ENCODE data around the gene RELN.

Gene RELN

DNA sequence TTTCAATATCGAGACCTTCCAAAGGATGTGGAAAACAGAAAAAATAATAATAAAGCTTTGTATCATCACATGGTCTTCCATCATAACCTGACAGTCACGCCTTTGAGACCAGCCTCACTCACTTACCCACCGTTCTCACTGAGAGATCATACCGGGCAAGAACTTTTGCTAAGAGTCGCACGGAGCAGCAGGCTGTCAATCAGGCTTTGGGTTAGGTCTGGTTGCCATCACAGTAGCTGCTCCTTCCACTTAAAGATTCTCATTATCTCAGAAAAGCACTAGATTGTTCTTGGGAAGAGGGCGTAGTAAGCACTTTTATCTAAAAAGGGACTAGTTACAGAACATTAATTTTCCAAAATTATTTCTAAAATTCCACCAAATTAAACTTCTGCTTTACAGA, 2.0 kb downstream of the RELN start:
- no peak for DNase-seq (ENCODE audit: extremely low spot score)
- TF ChIP-seq, protein P1, sequence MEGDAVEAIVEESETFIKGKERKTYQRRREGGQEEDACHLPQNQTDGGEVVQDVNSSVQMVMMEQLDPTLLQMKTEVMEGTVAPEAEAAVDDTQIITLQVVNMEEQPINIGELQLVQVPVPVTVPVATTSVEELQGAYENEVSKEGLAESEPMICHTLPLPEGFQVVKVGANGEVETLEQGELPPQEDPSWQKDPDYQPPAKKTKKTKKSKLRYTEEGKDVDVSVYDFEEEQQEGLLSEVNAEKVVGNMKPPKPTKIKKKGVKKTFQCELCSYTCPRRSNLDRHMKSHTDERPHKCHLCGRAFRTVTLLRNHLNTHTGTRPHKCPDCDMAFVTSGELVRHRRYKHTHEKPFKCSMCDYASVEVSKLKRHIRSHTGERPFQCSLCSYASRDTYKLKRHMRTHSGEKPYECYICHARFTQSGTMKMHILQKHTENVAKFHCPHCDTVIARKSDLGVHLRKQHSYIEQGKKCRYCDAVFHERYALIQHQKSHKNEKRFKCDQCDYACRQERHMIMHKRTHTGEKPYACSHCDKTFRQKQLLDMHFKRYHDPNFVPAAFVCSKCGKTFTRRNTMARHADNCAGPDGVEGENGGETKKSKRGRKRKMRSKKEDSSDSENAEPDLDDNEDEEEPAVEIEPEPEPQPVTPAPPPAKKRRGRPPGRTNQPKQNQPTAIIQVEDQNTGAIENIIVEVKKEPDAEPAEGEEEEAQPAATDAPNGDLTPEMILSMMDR (IDR thresholded peaks at IDR 0.05; ENCODE audit: control extremely low read depth, extremely low read depth, low read depth, missing control alignments) = no peak
- ChIA-PET CTCF (no interaction called here), POLR2A (no interaction called here)

DNA sequence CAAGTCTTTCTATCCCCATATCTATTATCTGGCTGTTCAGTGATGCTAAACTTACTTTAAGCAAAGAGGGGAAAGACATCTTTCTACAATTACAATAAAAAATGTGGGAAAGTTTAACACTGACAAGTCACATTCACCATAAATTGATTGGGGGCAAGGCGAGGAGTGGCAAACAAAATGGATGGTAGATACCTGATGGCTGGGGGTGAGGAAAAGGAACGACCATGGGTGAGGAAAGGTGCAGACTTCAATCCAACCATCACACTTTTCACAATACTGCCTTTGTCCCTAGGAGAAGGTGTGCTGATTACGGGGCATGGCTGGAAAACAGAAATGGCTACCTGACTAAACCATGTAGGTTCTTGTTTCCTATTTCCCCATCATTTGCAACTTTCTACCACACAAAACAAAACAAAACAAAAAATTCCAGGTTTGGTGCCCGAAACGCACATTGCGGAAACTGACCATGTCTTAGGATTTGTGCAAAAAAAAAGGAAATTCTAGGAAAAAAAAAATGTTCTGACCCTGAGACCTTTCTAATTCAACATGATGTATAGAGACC, 3.8 kb downstream of the RELN start:
- no peak for DNase-seq (ENCODE audit: extremely low spot score)
- ChIA-PET CTCF (no interaction called here), POLR2A (no interaction called here)
- TF ChIP-seq, protein P1 (IDR thresholded peaks at IDR 0.05; ENCODE audit: control extremely low read depth, extremely low read depth, low read depth, missing control alignments) = no peak

GRCh38 chr7:103984050-103984449, 5.4 kb downstream of the RELN start:
- ChIA-PET POLR2A (no interaction called here), CTCF (no interaction called here)
- DNase-seq (ENCODE audit: extremely low spot score) = no peak
- TF ChIP-seq, protein P1 (IDR thresholded peaks at IDR 0.05; ENCODE audit: control extremely low read depth, extremely low read depth, low read depth, missing control alignments) = no peak

- TF ChIP-seq, protein P1 (IDR thresholded peaks at IDR 0.05; ENCODE audit: control extremely low read depth, extremely low read depth, low read depth, missing control alignments) = no peak
- ChIA-PET POLR2A (no interaction called here), CTCF (interaction anchor here (1.3 kb wide), 1 partner anchor 11 kb away, joined by 3 read pairs; no protein-coding TSS in a partner anchor)
- DNase-seq (ENCODE audit: extremely low spot score) = no peak
These were observed 6.1 kb downstream of the RELN start for GRCh38 chr7:103983201-103983977.

DNA sequence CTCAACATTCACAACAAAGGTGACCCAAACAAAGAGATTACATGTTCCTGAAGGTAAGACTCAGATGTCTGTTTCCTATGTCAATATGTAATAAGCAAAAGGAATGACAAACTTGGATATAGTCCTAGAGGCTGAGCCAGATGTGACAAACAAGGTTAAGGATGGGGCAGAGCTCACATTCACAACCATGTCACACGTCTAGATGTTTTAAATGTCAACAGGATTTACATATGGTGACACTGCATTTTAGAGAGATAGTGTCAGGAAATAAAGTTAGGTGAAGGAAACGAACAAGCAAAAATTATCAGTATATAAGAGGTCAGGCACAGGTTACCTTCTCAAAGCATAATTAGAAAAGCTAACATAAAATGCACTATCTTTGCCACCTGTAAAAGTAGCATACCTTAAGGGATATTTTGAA, 8.4 kb downstream of the RELN start:
- TF ChIP-seq, protein P1 (IDR thresholded peaks at IDR 0.05; ENCODE audit: control extremely low read depth, extremely low read depth, low read depth, missing control alignments) = no peak
- DNase-seq (ENCODE audit: extremely low spot score) = no peak
- ChIA-PET POLR2A (no interaction called here), CTCF (no interaction called here)

DNA sequence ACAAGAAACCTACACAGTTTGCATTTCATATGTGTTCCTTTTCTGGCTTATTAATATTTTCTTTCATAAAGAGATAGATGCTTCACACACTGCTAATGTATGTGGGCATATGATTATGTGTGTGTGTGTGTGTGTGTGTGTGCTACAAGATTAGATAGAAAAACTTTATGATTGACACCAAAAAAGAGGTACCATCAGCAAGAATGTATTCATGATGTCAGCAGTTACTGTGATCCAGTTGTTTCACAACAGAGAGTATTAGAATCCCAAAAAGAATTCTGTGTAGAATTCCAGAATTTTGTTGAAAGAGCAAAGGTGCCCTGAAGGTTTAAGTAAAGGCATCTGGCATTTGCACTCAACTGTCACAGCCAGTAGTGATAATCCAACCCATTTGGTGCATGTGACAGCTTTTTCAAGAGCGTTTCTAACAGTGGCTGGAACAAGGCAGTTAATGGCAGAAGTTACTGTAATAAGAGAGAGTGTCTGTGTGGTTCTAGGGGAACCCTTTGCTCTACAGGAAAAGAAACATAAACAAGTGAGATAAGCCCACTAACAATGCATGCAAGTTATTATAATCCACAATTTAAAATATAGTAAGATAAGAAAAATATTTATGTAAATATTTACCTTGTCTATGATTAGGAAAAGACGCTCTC, 16.6 kb downstream of the RELN start:
- TF ChIP-seq, protein P1 (IDR thresholded peaks at IDR 0.05; ENCODE audit: control extremely low read depth, extremely low read depth, low read depth, missing control alignments) = no peak
- ChIA-PET POLR2A (no interaction called here), CTCF (interaction anchor here (1.1 kb wide), 1 partner anchor 10 kb away, joined by 3 read pairs; no protein-coding TSS in a partner anchor)
- DNase-seq (ENCODE audit: extremely low spot score) = no peak
